Neutrophil (primary cell): ENCODE results near the gene DAZAP2.
"Not testable (repeated sequence)": the region's sequence is repeated elsewhere in the genome, so short reads cannot be mapped to it uniquely, and the experiment has no call there.

Experiments
- H3K27ac ChIP-seq: fragments of 200-600 bp; sonication (generic); 2 replicates; pipeline ENCODE4 v1.5.1; 2016; ENCODE audit warnings: mild to moderate bottlenecking, moderate library complexity
- H3K27me3 ChIP-seq: fragments of 200-600 bp; sonication (generic); 2 replicates; pipeline ENCODE4 v1.6.0; 2016; ENCODE audit warnings: mild to moderate bottlenecking
- H3K36me3 ChIP-seq: fragments of 200-600 bp; sonication (generic); 2 replicates; pipeline ENCODE4 v1.5.1; 2017
- H3K4me1 ChIP-seq, 2 experiments: fragments of 200-600 bp in 1 of 2; sonication (generic) in 1 of 2; 1 replicate in 1 of 2; 2 replicates in 1 of 2; pipeline versions ENCODE4 v1.5.1 to v1.6.1; 2013 to 2016; ENCODE audit warnings: low read depth in 1 of 2, low read length in 1 of 2, mild to moderate bottlenecking in 1 of 2, moderate library complexity in 1 of 2; ENCODE audit not compliant: control insufficient read depth in 1 of 2, insufficient read depth in 1 of 2
- H3K4me3 ChIP-seq, 2 experiments: fragments of 200-600 bp in 1 of 2; sonication (generic) in 1 of 2; 1 replicate in 1 of 2; 2 replicates in 1 of 2; pipeline ENCODE4 v1.5.1; 2013 to 2016; ENCODE audit warnings: low read depth in 1 of 2, low read length in 1 of 2, mild to moderate bottlenecking in 1 of 2, moderate library complexity in 1 of 2
- H3K9me3 ChIP-seq: fragments of 200-600 bp; sonication (generic); 2 replicates; pipeline ENCODE4 v1.5.1; 2016
- TF ChIP-seq, protein P1 (sequence below): fragments of 200-600 bp; sonication (generic); IDR thresholded peaks from 2 replicates; pipeline ENCODE4 v1.5.1; 2016; ENCODE audit warnings: antibody characterized with exemption

Gene DAZAP2

DNA sequence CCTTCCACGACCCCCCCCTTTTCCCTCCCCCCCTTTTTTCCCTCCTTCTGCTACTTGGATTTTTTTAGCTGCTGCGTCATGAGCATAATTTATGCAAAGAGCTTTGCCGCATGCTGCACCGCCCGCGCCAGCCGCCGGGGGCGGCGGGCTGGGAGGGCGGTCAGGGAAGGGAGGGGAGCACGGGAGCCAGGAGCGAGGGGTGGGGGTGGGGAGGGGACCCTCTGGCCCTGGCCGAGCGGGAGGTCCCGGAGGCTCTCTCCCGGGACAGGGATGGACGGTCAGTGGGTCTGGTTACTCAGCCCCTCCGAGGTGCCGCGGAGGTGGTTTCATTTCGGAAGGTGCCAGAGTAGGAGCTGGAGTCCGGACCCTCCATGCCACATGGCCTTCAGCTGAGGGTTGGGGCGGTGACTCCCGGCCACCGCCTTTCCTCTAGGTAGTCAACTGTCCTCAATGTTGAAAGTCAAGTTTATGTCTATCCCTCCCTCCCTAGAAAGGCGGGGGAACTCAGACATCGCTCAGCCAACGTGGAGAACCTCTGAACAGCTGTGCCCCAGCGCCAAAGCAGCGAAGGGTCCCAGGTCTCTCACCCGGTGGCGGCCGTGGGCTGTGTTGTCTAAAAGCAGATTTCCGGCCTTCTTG lies 20.5 kb upstream of the DAZAP2 start, which contains the start of gene POU6F1:
Gene POU6F1 (minus strand): TSS at position 95 of the 639 bp plus-strand sequence. CDS start 11,226 bp downstream, outside the sequence.
- TF ChIP-seq, protein P1, sequence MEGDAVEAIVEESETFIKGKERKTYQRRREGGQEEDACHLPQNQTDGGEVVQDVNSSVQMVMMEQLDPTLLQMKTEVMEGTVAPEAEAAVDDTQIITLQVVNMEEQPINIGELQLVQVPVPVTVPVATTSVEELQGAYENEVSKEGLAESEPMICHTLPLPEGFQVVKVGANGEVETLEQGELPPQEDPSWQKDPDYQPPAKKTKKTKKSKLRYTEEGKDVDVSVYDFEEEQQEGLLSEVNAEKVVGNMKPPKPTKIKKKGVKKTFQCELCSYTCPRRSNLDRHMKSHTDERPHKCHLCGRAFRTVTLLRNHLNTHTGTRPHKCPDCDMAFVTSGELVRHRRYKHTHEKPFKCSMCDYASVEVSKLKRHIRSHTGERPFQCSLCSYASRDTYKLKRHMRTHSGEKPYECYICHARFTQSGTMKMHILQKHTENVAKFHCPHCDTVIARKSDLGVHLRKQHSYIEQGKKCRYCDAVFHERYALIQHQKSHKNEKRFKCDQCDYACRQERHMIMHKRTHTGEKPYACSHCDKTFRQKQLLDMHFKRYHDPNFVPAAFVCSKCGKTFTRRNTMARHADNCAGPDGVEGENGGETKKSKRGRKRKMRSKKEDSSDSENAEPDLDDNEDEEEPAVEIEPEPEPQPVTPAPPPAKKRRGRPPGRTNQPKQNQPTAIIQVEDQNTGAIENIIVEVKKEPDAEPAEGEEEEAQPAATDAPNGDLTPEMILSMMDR = peak; percentile 94
- no peaks in the 10 kb centered on the region for H3K36me3 ChIP-seq
- no peaks in the 10 kb centered on the region for H3K9me3 ChIP-seq
- H3K27me3 ChIP-seq = peaks cover 13% of the 10 kb centered on the region
- peak within 1 kb of the TSS; percentile 71 for H3K27ac ChIP-seq
- H3K4me1 ChIP-seq = peaks cover 9 to 11% of the 10 kb centered on the region in 2 experiments
- peak within 1 kb of the TSS; percentile 85 to 87 for H3K4me3 ChIP-seq

DNA sequence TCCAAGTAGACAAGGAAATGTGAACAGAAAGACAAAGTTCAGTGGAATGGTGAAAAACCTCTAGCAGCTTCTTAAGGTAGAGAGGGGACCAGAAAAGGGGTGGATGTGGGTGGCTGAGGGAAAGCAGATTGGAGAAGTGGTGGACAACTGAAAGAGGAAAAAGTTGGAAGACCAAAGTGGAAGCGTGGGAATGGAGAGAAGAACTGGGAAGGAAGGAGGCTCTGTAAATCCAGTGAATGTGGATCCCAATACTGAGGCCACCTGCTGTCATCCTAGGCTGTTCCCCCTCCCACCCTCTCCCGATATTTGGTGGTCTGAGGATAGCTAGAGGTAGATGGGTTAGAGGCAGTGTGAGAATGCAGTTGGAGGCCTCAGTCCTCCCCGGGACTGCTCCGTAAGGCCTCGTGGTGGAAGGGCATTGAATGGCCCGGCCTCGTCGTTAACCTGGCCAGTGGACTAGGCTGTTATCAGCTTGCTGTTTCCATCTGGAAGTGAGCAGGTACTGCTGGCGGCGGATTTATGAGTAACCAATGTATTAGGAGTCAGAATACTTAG lies 19.9 kb upstream of the DAZAP2 start:
- H3K36me3 ChIP-seq = no peaks in the 10 kb centered on the region

DNA sequence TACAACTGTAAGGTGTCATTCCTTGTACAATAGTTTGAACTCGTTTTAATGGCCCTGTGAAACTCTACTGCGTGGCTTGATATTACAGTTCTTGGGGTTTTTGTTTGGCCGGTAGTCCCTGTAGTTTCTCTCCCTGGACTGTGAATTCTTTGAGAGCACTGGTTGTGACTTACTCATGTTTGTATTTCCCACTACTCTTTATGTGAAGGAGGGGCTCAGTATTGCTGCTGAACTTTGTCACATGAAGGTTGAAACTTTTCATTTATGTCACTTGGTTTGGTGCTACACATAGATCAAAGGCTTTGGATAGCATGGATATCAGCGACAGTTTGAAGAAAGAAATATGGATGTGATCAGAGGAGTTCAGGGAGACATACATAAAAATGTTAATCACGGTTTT lies 19.3 kb upstream of the DAZAP2 start:
- TF ChIP-seq, protein P1 = no peak
- no peak overlapping the region for H3K27ac ChIP-seq
- H3K4me1 ChIP-seq = peaks cover 9 to 11% of the 10 kb centered on the region in 2 experiments
- no peak overlapping the region for H3K4me3 ChIP-seq
- no peaks in the 10 kb centered on the region for H3K36me3 ChIP-seq
- peaks cover 13% of the 10 kb centered on the region for H3K27me3 ChIP-seq
- H3K9me3 ChIP-seq = no peaks in the 10 kb centered on the region

More for the DNA sequence above, 19.9 kb upstream of the DAZAP2 start:
- Histone ChIP-seq H3K27me3 (peaks cover 13% of the 10 kb centered on the region), H3K4me1 (peaks cover 9 to 11% of the 10 kb centered on the region in 2 experiments), H3K9me3 (no peaks in the 10 kb centered on the region), H3K4me3 (peak overlapping the region; percentile 85 to 87), H3K27ac (peak overlapping the region; percentile 71)
- TF ChIP-seq, protein P1 = no peak

DNA sequence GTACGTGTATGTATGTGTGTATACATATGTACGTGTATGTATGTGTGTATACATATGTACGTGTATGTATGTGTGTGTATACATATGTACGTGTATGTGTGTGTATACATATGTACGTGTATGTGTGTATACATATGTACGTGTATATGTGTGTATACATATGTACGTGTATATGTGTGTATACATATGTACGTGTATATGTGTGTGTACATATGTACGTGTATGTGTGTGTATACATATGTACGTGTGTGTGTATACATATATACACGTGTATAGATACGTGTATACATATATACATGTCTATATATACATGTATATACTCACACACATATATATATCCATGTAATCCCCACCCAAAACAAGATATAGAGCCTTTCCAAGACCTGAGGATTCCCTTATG lies 18.8 kb upstream of the DAZAP2 start:
- Histone ChIP-seq H3K4me1 (peaks cover 9 to 11% of the 10 kb centered on the region in 2 experiments), H3K27me3 (peaks cover 13% of the 10 kb centered on the region)
- not testable (repeated sequence) for H3K4me3 ChIP-seq, H3K27ac ChIP-seq, H3K9me3 ChIP-seq, H3K36me3 ChIP-seq

DNA sequence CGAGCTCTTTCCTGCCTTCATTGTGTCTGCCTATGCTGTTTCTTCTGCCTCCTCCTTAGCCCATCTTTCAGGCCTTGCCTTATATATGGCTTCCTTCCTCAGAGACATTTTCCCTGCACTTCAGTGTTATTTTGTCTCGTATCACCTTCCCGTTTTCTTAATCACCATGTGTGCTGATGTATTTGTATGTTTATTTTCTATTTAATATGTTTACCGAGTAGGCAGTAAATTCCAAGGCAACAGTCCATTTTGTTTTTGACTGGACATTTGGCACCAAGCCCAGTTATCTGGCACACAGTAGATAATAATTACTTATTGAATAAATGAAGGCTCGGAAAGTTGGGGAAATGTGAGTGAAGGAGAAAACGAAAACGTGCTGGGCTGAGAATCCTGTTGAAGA lies 16.2 kb upstream of the DAZAP2 start:
- H3K4me1 ChIP-seq = peaks cover 8 to 9% of the 10 kb centered on the region in 2 experiments

DNA sequence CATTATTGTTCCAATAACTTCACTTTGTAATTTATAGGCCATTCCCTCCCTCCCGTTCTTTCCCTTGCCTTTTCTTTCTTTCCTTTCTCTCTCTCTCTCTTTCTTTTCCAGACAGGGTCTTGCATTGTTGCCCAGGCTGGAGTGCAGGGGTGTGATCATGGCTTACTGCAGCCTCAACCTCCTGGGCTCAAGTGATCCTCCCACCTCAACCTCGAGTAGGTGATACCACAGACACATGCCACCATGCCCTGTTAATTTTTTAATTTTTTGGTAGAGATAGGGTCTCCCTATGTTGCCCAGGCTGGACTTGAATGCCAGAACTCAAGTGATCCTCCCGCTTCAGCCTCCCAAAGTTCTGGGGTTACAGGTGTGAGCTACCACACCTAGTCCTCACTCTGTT lies 14.0 kb upstream of the DAZAP2 start:
- no peak overlapping the region for H3K27ac ChIP-seq
- H3K27me3 ChIP-seq = no peaks in the 10 kb centered on the region
- no peak overlapping the region for H3K4me3 ChIP-seq
- H3K9me3 ChIP-seq = no peaks in the 10 kb centered on the region
- no peaks in the 10 kb centered on the region for H3K4me1 ChIP-seq
- TF ChIP-seq, protein P1 = no peak
- H3K36me3 ChIP-seq = no peaks in the 10 kb centered on the region

More for the DNA sequence above, 16.2 kb upstream of the DAZAP2 start:
- H3K4me3 ChIP-seq = no peak overlapping the region
- TF ChIP-seq, protein P1 = no peak
- H3K9me3 ChIP-seq = no peaks in the 10 kb centered on the region
- H3K36me3 ChIP-seq = no peaks in the 10 kb centered on the region
- no peak overlapping the region for H3K27ac ChIP-seq
- peaks cover under 1% of the 10 kb centered on the region for H3K27me3 ChIP-seq
